ENCODE data around the gene CELF4. TPM values are rescaled to one million over a fixed set of nuclear protein-coding genes. Genes with fewer than 3 reads are reported as not detected.

The CELF4 gene
- total and polyA plus RNA-seq, 2 donors (not counting 3 experiments of a cell fraction or from before 2014, with no cell fraction given): not detected

GRCh38 chr18:37280701-37281393 lies 284.8 kb downstream of the CELF4 start:
- no TSS peak for BruUV-seq (replicated peaks)
- Histone ChIP-seq H3K9me3 (replicated peaks; ENCODE audit: control insufficient read depth, insufficient read depth, low read length) (no peaks in the 10 kb centered on the region), H2AFZ (ENCODE audit: low read depth, low read length) (no peak overlapping the region), H3K4me1 (ENCODE audit: control insufficient read depth, extremely low read depth, insufficient read depth, low read length) (no peaks in the 10 kb centered on the region), H4K20me1 (replicated peaks; ENCODE audit: control insufficient read depth, extremely low read depth, insufficient read depth, low read length) (no peaks in the 10 kb centered on the region), H3K9ac (replicated peaks; ENCODE audit: extremely low read depth, insufficient read depth, low read length) (no peak overlapping the region), H3K79me2 (ENCODE audit: control insufficient read depth, insufficient read depth, low read length) (no peaks in the 10 kb centered on the region), H3K9me1 (replicated peaks; ENCODE audit: control insufficient read depth, extremely low read depth, insufficient read depth, low read length) (no peaks in the 10 kb centered on the region), H3K27ac (ENCODE audit: insufficient read depth, low read depth, low read length) (no peak overlapping the region), H3K4me3 (replicated peaks in 1 of 3; ENCODE audit: insufficient read depth in 1 of 3, low read depth in 1 of 3, low read length in 3 of 3) (no peak overlapping the region), H3K36me3 (ENCODE audit: control insufficient read depth in 2 of 2, extremely low read depth in 1 of 2, insufficient read depth in 2 of 2, low read length in 2 of 2) (no peaks in the 10 kb centered on the region), H3K4me2 (ENCODE audit: insufficient read depth, low read length) (no peak overlapping the region), H3K27me3 (ENCODE audit: control insufficient read depth in 2 of 2, insufficient read depth in 2 of 2, low read length in 2 of 2) (peaks cover 0 to 3% of the 10 kb centered on the region in 2 experiments)
- CTCF ChIA-PET: interaction anchor here (1.5 kb wide), 1 partner anchor 30 kb away, joined by 3 read pairs; no protein-coding TSS in a partner anchor
- dilution Hi-C loops (cut with MboI; ENCODE audit: extremely low pct_ligation_motif_present, low sequenced_read_pairs): no loop called here
- FAIRE-seq (no peak), DNase-seq (ENCODE audit: low read depth, low spot score) (no peak)
- POLR2A ChIA-PET: no interaction called here
- intact Hi-C loops (cut with micrococcal nuclease): no loop called here
- TF ChIP-seq MYC (IDR thresholded peaks at IDR 0.05; ENCODE audit: low read depth, low read length) (no peak), EZH2 (IDR thresholded peaks at IDR 0.05; ENCODE audit: borderline replicate concordance, low read depth, low read length, severe bottlenecking) (no peak), CTCF (IDR thresholded peaks at IDR 0.05; ENCODE audit: extremely low read depth in 1 of 2, insufficient read depth in 1 of 2, low read depth in 1 of 2, low read length in 2 of 2) (no peak), JUN (IDR thresholded peaks at IDR 0.05; ENCODE audit: borderline replicate concordance, insufficient read depth, insufficient read length, low read depth) (no peak), POLR2AphosphoS5 (IDR thresholded peaks at IDR 0.05; ENCODE audit: insufficient read depth, low read depth, low read length) (no peak), GATA2 (IDR thresholded peaks at IDR 0.05; ENCODE audit: insufficient read depth, insufficient read length, low read depth, low read length) (no peak), FOS (IDR thresholded peaks at IDR 0.05; ENCODE audit: borderline replicate concordance, insufficient read depth, low read length) (no peak), POLR2A (IDR thresholded peaks at IDR 0.05; ENCODE audit: low read depth, low read length) (no peak)
- TF ChIP-seq, protein P1, sequence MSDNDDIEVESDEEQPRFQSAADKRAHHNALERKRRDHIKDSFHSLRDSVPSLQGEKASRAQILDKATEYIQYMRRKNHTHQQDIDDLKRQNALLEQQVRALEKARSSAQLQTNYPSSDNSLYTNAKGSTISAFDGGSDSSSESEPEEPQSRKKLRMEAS (IDR thresholded peaks at IDR 0.05; ENCODE audit: insufficient read depth, insufficient read length): no peak
